PFSK-1 (cell line): ENCODE data around the gene SERGEF.

Source experiments
- FOXP2 ChIP-seq: optimal IDR thresholded peaks from 2 replicates; pipeline ENCODE3; 2011; ENCODE audit warnings: borderline replicate concordance, control low read depth, inconsistent platforms; ENCODE audit not compliant: insufficient read depth; ENCODE audit errors: extremely low read length, extremely low read depth
- POLR2AphosphoS5 ChIP-seq: IDR thresholded peaks from 2 replicates; pipeline ENCODE4 v1.6.1; 2012; ENCODE audit warnings: low read depth, mild to moderate bottlenecking, control low read depth, low read length, moderate library complexity
- REST ChIP-seq, 2 experiments: IDR thresholded peaks; 2 replicates each; pipeline versions ENCODE4 v1.6.1 to v1.8.0; 2011 to 2012; ENCODE audit warnings: low read depth in 2 of 2, low read length in 2 of 2, control low read depth in 1 of 2, inconsistent platforms in 1 of 2, mild to moderate bottlenecking in 1 of 2, moderate library complexity in 1 of 2; ENCODE audit not compliant: insufficient read depth in 1 of 2
- SIN3A ChIP-seq: IDR thresholded peaks from 2 replicates; pipeline ENCODE4 v1.6.1; 2012; ENCODE audit warnings: mild to moderate bottlenecking, low read length, moderate library complexity, borderline replicate concordance; ENCODE audit not compliant: insufficient read depth
- TAF1 ChIP-seq: IDR thresholded peaks from 2 replicates; pipeline ENCODE4 v1.6.1; 2012; ENCODE audit warnings: low read length, control low read depth, borderline replicate concordance; ENCODE audit not compliant: insufficient read depth

Gene SERGEF

GRCh38 chr11:17810746-17811145 lies 202.1 kb downstream of the SERGEF start:
- TF ChIP-seq POLR2AphosphoS5 = no peak
- TF ChIP-seq SIN3A = no peak
- no peak for TF ChIP-seq FOXP2
- no peak for TF ChIP-seq REST (IDR thresholded peaks at IDR 0.05; ENCODE audit: insufficient read depth in 1 of 2, low read depth in 2 of 2, low read length in 2 of 2)
- TF ChIP-seq TAF1 = no peak

GRCh38 chr11:17810041-17810440 lies 202.8 kb downstream of the SERGEF start:
- TF ChIP-seq REST (IDR thresholded peaks at IDR 0.05; ENCODE audit: insufficient read depth in 1 of 2, low read depth in 2 of 2, low read length in 2 of 2) (no peak), FOXP2 (no peak), POLR2AphosphoS5 (no peak), TAF1 (no peak), SIN3A (no peak)

GRCh38 chr11:17807034-17807433 lies 205.8 kb downstream of the SERGEF start:
- TF ChIP-seq SIN3A (no peak), FOXP2 (no peak), POLR2AphosphoS5 (no peak), TAF1 (no peak), REST (IDR thresholded peaks at IDR 0.05; ENCODE audit: insufficient read depth in 1 of 2, low read depth in 2 of 2, low read length in 2 of 2) (no peak)

DNA sequence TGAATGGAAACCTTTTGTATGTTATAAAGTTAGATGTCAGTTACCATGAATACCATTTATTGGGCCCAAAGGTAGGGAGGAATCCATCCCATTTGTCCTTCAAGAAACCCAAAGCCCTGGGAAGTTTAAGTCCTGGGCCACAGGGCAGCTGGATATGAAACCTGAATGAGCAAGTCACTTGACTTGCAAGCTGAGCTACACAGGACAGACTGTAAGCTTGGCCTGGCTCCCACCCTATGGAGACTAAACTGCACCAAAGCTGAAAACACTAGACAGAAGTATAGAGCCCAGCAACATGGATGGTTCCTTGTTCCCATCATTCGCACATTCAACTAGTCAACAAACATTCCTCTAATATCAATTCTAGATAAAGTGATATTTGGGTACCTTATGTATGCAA lies 207.0 kb downstream of the SERGEF start:
- TF ChIP-seq FOXP2 = no peak
- TF ChIP-seq TAF1 = no peak
- no peak for TF ChIP-seq POLR2AphosphoS5
- no peak for TF ChIP-seq SIN3A
- TF ChIP-seq REST (IDR thresholded peaks at IDR 0.05; ENCODE audit: insufficient read depth in 1 of 2, low read depth in 2 of 2, low read length in 2 of 2) = no peak

GRCh38 chr11:17805043-17805442 lies 207.8 kb downstream of the SERGEF start:
- no peak for TF ChIP-seq SIN3A
- no peak for TF ChIP-seq TAF1
- TF ChIP-seq FOXP2 = no peak
- no peak for TF ChIP-seq REST (IDR thresholded peaks at IDR 0.05; ENCODE audit: insufficient read depth in 1 of 2, low read depth in 2 of 2, low read length in 2 of 2)
